Measurements from ENCODE around the gene KISS1. TPM values are rescaled to one million over a fixed set of nuclear protein-coding genes. Genes with fewer than 3 reads are reported as not detected.
A peak's percentile ranks its signal among the peaks of the same experiment; 100 is the strongest.

The KISS1 gene
- total RNA-seq, 3 donors from 2014 or later = 1.3 TPM; not detected in 2

DNA sequence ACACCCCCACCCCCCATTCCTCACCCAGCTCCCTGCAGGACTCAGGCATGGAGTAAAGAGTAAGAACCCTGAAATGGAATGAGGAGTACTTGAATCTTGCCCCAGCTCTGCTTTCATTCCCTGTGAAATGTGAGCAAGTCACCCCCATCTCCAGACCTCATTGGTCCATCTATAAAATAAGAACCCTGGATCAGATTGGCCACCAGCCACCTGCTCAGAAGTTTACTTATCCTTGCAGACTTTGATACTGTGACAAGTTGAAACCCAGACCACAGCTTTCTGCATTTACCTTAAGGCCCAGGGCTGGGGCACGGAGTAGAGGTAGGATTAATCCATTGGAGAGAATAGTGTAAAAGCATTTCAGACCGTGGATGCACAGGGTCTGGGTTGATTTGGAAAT is 2.2 kb downstream of the KISS1 start:
- intact Hi-C loops (cut with DNase I, micrococcal nuclease) = no loop called here
- H3K9me3 ChIP-seq = no peaks in the 10 kb centered on the region
- peak in 1 of 3 donors; percentile 21 for DNase-seq
- H3K36me3 ChIP-seq (ENCODE audit: low read depth) = no peaks in the 10 kb centered on the region
- TF ChIP-seq, protein P1, sequence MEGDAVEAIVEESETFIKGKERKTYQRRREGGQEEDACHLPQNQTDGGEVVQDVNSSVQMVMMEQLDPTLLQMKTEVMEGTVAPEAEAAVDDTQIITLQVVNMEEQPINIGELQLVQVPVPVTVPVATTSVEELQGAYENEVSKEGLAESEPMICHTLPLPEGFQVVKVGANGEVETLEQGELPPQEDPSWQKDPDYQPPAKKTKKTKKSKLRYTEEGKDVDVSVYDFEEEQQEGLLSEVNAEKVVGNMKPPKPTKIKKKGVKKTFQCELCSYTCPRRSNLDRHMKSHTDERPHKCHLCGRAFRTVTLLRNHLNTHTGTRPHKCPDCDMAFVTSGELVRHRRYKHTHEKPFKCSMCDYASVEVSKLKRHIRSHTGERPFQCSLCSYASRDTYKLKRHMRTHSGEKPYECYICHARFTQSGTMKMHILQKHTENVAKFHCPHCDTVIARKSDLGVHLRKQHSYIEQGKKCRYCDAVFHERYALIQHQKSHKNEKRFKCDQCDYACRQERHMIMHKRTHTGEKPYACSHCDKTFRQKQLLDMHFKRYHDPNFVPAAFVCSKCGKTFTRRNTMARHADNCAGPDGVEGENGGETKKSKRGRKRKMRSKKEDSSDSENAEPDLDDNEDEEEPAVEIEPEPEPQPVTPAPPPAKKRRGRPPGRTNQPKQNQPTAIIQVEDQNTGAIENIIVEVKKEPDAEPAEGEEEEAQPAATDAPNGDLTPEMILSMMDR (IDR thresholded peaks at IDR 0.05) = no peak
- no peak overlapping the region for H3K4me3 ChIP-seq
- peaks cover 3% of the 10 kb centered on the region for H3K4me1 ChIP-seq (ENCODE audit: low read depth)
- ATAC-seq = no peak

DNA sequence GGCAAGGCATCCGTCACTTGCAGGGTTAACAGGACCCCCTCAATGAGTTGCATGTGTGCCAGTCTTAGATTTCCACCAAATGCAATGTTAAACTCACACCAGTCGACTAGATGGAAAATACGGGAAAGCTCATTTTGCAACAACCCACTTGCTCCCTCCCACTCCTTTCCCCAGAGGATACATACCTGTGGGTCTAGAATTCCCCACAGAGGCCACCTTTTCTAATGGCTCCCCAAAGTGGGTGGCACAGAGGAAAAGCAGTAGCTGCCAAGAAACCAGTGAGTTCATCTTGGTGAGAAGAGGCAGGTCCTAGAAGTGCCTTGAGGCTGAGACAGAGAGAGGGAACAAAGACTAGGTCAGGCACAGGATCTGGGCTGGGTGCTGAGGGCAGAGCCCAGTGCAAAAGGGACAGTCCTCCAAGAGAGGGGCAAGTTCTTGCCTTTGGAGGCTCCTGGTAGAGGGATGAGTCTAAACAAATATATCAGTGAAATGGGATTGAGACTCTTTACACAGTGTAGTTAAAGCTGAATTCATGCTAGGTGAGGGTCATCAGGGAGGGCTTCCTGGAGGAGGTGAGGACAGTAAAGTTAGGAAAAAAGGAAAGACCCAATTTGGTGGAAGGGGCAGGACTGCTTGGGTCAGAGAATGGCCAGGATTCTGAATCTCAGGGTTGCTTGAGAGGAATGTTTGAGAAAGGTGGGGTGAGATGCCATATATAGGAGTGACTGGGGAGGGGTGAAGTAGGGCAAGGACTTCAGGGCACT is 3.5 kb downstream of the KISS1 start:
- TF ChIP-seq, protein P1 (IDR thresholded peaks at IDR 0.05) = no peak
- no peak for DNase-seq
- no peak for ATAC-seq

DNA sequence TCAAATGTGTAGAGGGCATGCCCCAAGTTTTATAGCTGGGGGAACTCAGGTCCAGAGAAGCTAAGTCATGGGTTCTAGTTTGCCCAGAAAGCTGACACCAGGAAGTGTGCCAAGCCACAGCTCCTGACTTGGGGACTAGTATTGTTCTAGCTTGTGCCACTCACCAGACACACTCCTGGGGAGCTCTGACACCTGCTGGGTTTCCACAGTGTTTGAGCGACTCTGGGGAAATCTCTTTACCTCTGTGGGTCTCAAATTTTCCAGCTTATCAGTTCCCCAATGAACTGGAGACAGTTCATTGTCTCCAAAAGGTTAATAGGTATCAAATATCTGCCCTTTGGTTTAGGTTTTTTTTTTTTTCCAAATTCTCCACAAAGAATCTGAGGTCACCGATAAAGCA is 4.2 kb downstream of the KISS1 start:
- intact Hi-C loops (cut with DNase I, micrococcal nuclease) = no loop called here
- H3K4me3 ChIP-seq = no peak overlapping the region
- no peaks in the 10 kb centered on the region for H3K36me3 ChIP-seq (ENCODE audit: low read depth)
- TF ChIP-seq, protein P1 (IDR thresholded peaks at IDR 0.05) = no peak
- no peak for DNase-seq
- peaks cover 3% of the 10 kb centered on the region for H3K4me1 ChIP-seq (ENCODE audit: low read depth)
- H3K9me3 ChIP-seq = no peaks in the 10 kb centered on the region
- ATAC-seq = no peak

More for the DNA sequence above, 3.5 kb downstream of the KISS1 start:
- no peak overlapping the region for H3K4me3 ChIP-seq
- intact Hi-C loops (cut with DNase I, micrococcal nuclease) = no loop called here
- H3K4me1 ChIP-seq (ENCODE audit: low read depth) = peaks cover 3% of the 10 kb centered on the region
- H3K9me3 ChIP-seq = no peaks in the 10 kb centered on the region
- H3K36me3 ChIP-seq (ENCODE audit: low read depth) = no peaks in the 10 kb centered on the region

DNA sequence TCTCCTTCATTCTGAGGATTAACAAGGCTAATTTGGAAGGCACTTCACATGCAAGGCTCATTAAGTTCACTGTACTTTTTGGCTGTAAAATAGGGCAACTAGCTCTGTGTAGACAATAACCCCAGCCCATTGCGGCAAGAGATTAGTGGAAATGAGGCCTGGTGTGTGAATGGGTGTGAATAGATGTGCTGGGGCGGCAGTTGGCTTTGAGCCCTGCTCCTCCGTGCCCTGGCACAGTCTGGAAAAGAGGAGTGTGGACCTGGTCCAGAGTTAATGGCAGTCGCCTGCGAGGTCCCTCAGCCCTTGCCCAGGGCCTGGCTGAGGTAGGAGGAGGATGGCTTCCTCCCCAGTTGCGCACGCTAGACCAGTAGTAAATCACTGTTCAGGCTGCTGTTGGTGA is 4.8 kb downstream of the KISS1 start:
- peaks cover 3% of the 10 kb centered on the region for H3K4me1 ChIP-seq (ENCODE audit: low read depth)
- intact Hi-C loops (cut with DNase I, micrococcal nuclease) = no loop called here
- H3K36me3 ChIP-seq (ENCODE audit: low read depth) = no peaks in the 10 kb centered on the region
- TF ChIP-seq, protein P1 (IDR thresholded peaks at IDR 0.05) = no peak
- DNase-seq (no peak), ATAC-seq (no peak)
- no peak overlapping the region for H3K4me3 ChIP-seq
- no peaks in the 10 kb centered on the region for H3K9me3 ChIP-seq

DNA sequence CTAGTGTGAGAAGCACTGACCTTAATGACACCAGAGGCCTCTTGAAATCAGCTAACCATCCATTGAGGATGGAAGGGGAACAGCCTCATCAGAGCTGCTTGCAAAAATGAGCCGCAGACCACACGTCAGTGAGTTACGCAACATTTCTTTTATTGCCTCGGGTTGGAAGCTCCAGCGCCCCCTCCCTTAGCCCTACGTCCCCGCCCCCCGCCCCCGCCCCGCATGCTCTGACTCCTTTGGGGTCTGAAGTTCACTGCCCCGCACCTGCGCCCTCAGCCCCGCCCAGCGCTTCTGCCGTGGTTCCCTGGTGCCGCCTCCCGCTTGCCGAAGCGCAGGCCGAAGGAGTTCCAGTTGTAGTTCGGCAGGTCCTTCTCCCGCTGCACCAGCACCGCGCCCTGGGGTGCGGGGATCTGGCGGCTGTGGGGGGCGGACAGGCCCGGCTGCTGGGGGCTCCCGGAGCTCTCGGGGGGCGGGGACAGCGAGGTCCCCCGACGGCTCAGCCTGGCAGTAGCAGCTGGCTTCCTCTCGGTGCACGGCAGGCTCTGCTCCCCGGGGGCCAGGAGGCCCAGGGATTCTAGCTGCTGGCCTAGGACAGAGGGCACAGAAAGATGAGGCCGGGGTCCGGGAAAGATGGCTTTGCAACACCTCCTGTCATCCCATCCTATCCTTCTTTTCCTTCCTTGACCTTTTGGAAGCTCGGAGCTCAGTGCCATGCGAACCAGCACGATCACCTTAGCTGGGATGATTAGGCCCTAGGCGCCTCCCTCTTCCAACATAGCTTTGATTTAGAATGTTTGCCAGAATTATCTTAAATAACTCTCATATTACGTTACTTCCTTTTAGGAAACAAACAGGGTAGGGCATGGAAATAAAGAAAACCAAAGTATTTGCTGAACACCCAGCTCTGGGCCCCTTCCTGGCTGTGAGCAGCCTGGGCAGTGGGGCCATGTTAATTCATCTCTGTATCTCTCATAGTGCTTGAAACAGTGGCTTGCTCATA is 5.8 kb downstream of the KISS1 start:
- ATAC-seq (peak; percentile 82), DNase-seq (peak; percentile 54 to 67 (median 58))
- Histone ChIP-seq H3K4me1 (ENCODE audit: low read depth) (peaks cover 3% of the 10 kb centered on the region), H3K4me3 (no peak overlapping the region), H3K9me3 (no peaks in the 10 kb centered on the region), H3K36me3 (ENCODE audit: low read depth) (no peaks in the 10 kb centered on the region)
- intact Hi-C loops (cut with DNase I, micrococcal nuclease) = no loop called here
- TF ChIP-seq, protein P1 (IDR thresholded peaks at IDR 0.05) = no peak
